ENCODE results near the gene CAV2. TPM values are rescaled to one million over a fixed set of nuclear protein-coding genes. Genes with fewer than 3 reads are reported as not detected.

CAV2 gene
- total and polyA plus RNA-seq, 9 of the 15 experiments (the other 6 are each of a cell fraction or from before 2014, with no cell fraction given), result 16.1 to 137 (median 38.3) TPM

DNA sequence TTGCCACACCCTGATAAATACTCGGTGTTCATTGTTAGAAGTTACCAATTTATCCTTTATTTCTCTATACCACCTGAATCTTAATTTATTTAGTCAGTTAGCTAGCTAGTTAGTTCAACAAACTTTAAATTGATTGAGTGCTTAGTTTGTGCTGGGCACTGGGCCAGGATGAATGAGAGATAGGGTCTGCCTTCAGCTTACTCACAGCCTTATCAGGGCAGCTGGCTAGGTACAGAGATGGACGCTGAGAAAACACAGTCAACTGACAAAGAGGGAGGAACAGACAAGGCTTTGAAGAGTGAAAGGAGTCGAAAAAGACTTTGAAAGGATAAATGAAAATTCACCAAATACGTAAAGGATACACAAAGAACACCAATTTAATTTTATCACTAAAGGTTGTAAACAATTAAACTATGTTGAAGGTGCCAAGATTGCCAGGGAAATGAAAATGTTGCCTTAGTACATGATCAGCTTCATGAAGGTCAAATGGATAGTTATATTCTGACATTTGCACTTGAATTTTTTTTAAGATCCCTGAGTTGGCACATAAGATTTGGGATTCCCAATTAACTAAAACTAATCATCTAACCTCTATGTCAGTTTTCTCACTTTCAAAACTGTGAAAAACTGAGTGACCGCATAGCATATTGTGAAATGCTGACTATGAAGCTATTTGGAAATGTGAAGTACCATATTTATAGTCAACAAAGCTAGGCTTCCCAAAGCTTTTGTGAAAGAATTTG lies 2.1 kb downstream of the CAV2 start (continued):
- TF ChIP-seq AFF1 (IDR thresholded peaks at IDR 0.05; ENCODE audit: low read depth in 1 of 2, partially characterized antibody in 2 of 2), result peak in 1 of 2 experiments; percentile 45
- TF ChIP-seq KAT8 (IDR thresholded peaks at IDR 0.05; ENCODE audit: low read depth), result no peak
- TF ChIP-seq, protein P1, sequence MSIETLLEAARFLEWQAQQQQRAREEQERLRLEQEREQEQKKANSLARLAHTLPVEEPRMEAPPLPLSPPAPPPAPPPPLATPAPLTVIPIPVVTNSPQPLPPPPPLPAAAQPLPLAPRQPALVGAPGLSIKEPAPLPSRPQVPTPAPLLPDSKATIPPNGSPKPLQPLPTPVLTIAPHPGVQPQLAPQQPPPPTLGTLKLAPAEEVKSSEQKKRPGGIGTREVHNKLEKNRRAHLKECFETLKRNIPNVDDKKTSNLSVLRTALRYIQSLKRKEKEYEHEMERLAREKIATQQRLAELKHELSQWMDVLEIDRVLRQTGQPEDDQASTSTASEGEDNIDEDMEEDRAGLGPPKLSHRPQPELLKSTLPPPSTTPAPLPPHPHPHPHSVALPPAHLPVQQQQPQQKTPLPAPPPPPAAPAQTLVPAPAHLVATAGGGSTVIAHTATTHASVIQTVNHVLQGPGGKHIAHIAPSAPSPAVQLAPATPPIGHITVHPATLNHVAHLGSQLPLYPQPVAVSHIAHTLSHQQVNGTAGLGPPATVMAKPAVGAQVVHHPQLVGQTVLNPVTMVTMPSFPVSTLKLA (conservative IDR thresholded peaks at IDR 0.05), result peak; percentile 10 to 62; a peak in 2 of 4 replicates
- TF ChIP-seq MYNN (IDR thresholded peaks at IDR 0.05), result peak; percentile 88
- TF ChIP-seq MYNN (CRISPR knock-in tag; IDR thresholded peaks at IDR 0.05), result no peak
- TF ChIP-seq CREBBP (IDR thresholded peaks at IDR 0.05; ENCODE audit: low read depth, low read length), result no peak
- TF ChIP-seq RBM17 (IDR thresholded peaks at IDR 0.05; ENCODE audit: borderline replicate concordance, low read depth, low read length), result no peak
- TF ChIP-seq NCOA4 (IDR thresholded peaks at IDR 0.05; ENCODE audit: partially characterized antibody), result no peak
- peak; percentile 71 to 78; a peak in 3 of 4 replicates for TF ChIP-seq KDM1A (IDR thresholded peaks at IDR 0.05)
- TF ChIP-seq MEF2A (IDR thresholded peaks at IDR 0.05; ENCODE audit: control insufficient read depth, low read depth, low read length), result no peak
- no peak; the same call in 1 of the 2 replicates for TF ChIP-seq ZNF77 (CRISPR knock-in tag; IDR thresholded peaks at IDR 0.05)
- TF ChIP-seq L3MBTL2 (IDR thresholded peaks at IDR 0.05), result peak; percentile 38; the same call in 1 of the 2 replicates
- no peak for TF ChIP-seq ESRRB (CRISPR knock-in tag; IDR thresholded peaks at IDR 0.05; ENCODE audit: borderline replicate concordance)
- TF ChIP-seq, protein P2, sequence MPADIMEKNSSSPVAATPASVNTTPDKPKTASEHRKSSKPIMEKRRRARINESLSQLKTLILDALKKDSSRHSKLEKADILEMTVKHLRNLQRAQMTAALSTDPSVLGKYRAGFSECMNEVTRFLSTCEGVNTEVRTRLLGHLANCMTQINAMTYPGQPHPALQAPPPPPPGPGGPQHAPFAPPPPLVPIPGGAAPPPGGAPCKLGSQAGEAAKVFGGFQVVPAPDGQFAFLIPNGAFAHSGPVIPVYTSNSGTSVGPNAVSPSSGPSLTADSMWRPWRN (IDR thresholded peaks at IDR 0.05; ENCODE audit: low read depth), result no peak
- TF ChIP-seq NCOA1 (IDR thresholded peaks at IDR 0.05; ENCODE audit: low read depth), result peak; percentile 79
- TF ChIP-seq CBX1 (IDR thresholded peaks at IDR 0.05; ENCODE audit: low read depth), result no peak
- peak; percentile 97 for TF ChIP-seq SMARCC2 (IDR thresholded peaks at IDR 0.05; ENCODE audit: low read depth)
- no peak for TF ChIP-seq SIRT6 (IDR thresholded peaks at IDR 0.05; ENCODE audit: low read depth, low read length)
- TF ChIP-seq, protein P3, sequence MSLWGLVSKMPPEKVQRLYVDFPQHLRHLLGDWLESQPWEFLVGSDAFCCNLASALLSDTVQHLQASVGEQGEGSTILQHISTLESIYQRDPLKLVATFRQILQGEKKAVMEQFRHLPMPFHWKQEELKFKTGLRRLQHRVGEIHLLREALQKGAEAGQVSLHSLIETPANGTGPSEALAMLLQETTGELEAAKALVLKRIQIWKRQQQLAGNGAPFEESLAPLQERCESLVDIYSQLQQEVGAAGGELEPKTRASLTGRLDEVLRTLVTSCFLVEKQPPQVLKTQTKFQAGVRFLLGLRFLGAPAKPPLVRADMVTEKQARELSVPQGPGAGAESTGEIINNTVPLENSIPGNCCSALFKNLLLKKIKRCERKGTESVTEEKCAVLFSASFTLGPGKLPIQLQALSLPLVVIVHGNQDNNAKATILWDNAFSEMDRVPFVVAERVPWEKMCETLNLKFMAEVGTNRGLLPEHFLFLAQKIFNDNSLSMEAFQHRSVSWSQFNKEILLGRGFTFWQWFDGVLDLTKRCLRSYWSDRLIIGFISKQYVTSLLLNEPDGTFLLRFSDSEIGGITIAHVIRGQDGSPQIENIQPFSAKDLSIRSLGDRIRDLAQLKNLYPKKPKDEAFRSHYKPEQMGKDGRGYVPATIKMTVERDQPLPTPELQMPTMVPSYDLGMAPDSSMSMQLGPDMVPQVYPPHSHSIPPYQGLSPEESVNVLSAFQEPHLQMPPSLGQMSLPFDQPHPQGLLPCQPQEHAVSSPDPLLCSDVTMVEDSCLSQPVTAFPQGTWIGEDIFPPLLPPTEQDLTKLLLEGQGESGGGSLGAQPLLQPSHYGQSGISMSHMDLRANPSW (CRISPR knock-in tag; IDR thresholded peaks at IDR 0.05), result peak; percentile 86; the same call in 1 of the 2 replicates
- no peak for TF ChIP-seq ZNF324 (CRISPR knock-in tag; IDR thresholded peaks at IDR 0.05)

All from K562 (cell line).